ENCODE results near the gene SELENON. TPM values are rescaled to one million over a fixed set of nuclear protein-coding genes. Genes with fewer than 3 reads are reported as not detected.

The SELENON gene
- total RNA-seq, 1 donor from 2014 or later, result 24.9 TPM

DNA sequence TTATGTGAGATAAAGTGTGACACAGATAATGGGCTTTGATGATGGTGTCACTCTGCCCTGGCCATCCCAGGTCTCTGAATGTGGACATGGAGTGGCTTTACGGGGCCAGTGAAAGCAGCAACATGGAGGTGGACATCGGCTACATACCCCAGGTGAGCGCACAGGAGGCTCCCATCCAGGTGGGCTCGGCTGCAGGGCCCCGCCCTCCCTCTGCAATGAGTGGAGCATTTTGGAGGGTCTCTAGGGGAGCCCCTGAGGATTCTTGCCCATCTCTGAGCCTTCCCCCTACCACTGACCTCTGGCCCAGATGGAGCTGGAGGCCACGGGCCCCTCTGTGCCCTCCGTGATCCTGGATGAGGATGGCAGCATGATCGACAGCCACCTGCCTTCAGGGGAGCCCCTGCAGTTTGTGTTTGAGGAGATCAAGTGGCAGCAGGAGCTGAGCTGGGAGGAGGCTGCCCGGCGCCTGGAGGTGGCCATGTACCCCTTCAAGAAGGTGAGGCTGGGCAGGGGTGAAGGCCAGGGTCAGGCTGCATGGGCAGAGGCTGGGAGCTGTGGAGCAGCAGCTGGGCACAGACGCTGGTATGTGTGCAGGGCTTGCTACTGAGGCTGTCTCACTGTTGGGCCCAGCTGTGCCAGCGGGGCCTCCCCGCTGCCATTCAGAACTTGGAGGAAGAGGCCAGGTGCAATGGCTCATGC, 11.5 kb downstream of the SELENON start:
- peaks cover 5% of the 10 kb centered on the region for H3K4me1 Mint-ChIP-seq
- Histone ChIP-seq H3K4me3 (no peak overlapping the region), H3K36me3 (no peaks in the 10 kb centered on the region), H3K4me1 (no peaks in the 10 kb centered on the region), H2AFZ (replicated peaks) (no peak overlapping the region), H3F3A (ENCODE audit: low read depth) (peaks cover 3% of the 10 kb centered on the region), H3K27ac (no peak overlapping the region), H3K27me3 (no peaks in the 10 kb centered on the region), H3K9me3 (ENCODE audit: low read depth) (no peaks in the 10 kb centered on the region), H3K4me2 (no peak overlapping the region), H4K20me1 (ENCODE audit: low read depth) (peaks cover 7% of the 10 kb centered on the region), H3K9ac (no peak overlapping the region), H3K79me2 (ENCODE audit: low read depth) (no peaks in the 10 kb centered on the region)
- no peak overlapping the region for H3K27ac Mint-ChIP-seq
- DNase-seq (ENCODE audit: low spot score), result no peak
- H3K36me3 Mint-ChIP-seq, result peaks cover 15% of the 10 kb centered on the region
- H3K9me3 Mint-ChIP-seq, result no peaks in the 10 kb centered on the region
- peaks cover 3% of the 10 kb centered on the region for H3K27me3 Mint-ChIP-seq (ENCODE audit: insufficient read depth, low read depth)
- H3K4me3 Mint-ChIP-seq, result no peak overlapping the region
- TF ChIP-seq EZH2phosphoT487 (IDR thresholded peaks at IDR 0.05) (no peak), EZH2 (IDR thresholded peaks at IDR 0.05) (no peak)

DNA sequence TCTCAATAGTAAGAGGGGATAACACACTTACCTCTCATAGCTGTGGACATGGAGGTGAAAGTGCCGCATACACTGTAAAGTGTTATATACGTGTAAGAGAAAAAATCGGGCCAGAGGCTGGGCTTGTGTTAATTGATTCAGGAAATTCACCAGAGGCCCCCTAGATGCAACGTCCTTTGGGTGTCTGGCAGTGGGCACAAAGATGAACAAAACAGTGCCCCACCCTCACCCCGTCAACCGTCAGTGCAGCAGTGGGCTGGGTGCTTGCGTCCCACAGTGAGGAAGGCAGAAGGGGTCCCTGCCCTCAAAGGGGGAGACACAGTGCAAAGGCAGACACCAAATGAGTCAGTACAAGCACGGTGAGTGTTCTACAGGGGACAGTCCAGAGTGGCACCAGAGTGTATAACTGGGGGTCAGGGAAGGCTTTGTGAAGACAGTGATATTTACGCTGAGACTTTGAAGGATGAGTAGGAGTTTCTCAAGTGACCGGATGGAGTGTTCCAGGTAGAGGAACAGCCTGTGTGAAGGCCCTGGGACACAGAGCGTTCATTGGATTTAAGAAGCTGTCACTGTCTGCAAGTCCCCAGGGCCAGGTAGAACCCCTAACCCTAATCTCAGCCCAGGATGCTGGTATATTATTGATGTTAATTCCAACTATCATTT, 13.2 kb downstream of the SELENON start:
- H2AFZ ChIP-seq (replicated peaks), result no peak overlapping the region
- no peaks in the 10 kb centered on the region for H3K4me1 ChIP-seq
- H3K9me3 ChIP-seq (ENCODE audit: low read depth), result no peaks in the 10 kb centered on the region
- peaks cover 7% of the 10 kb centered on the region for H4K20me1 ChIP-seq (ENCODE audit: low read depth)
- H3K9me3 Mint-ChIP-seq, result no peaks in the 10 kb centered on the region
- H3K9ac ChIP-seq, result no peak overlapping the region
- H3K27ac ChIP-seq, result no peak overlapping the region
- no peak for DNase-seq (ENCODE audit: low spot score)
- no peak overlapping the region for H3K4me2 ChIP-seq
- peaks cover 3% of the 10 kb centered on the region for H3K27me3 Mint-ChIP-seq (ENCODE audit: insufficient read depth, low read depth)
- H3K27ac Mint-ChIP-seq, result peak overlapping the region; percentile 78
- peaks cover 7% of the 10 kb centered on the region for H3K4me1 Mint-ChIP-seq
- peaks cover 12% of the 10 kb centered on the region for H3F3A ChIP-seq (ENCODE audit: low read depth)
- H3K79me2 ChIP-seq (ENCODE audit: low read depth), result no peaks in the 10 kb centered on the region
- H3K4me3 ChIP-seq, result no peak overlapping the region
- no peaks in the 10 kb centered on the region for H3K36me3 ChIP-seq
- no peak overlapping the region for H3K4me3 Mint-ChIP-seq
- no peaks in the 10 kb centered on the region for H3K27me3 ChIP-seq
- peaks cover 14% of the 10 kb centered on the region for H3K36me3 Mint-ChIP-seq
- no peak for TF ChIP-seq EZH2 (IDR thresholded peaks at IDR 0.05)

DNA sequence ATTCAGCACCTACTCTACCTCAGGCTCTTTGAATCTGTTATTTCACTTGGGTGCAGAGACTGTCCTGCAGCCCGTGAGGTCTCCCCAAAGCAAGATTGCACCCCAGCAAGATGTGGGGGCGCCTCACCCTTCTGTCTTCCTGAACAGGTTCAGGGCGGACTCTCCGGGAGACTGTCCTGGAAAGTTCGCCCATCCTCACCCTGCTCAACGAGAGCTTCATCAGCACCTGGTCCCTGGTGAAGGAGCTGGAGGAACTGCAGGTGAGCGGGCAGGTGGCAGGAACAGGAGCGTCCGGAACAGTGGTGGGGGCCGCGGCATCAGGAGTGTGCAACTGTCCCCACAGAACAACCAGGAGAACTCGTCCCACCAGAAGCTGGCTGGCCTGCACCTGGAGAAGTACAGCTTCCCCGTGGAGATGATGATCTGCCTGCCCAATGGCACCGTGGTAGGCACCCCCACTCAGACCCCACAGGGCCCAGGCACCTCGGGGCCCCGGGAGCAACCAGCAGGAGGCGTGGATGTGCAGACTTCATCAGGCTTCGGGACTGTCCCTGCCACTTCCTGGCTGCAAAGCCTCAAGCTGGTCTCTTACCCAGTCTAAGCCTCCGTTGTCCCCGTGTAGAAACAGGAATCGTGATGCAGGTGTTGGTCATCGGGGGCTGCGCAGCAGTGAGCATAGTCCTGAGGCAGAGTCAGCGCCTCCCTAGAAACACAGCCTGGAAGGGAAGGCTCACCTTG, 13.9 kb downstream of the SELENON start:
- Mint-ChIP-seq H3K27me3 (ENCODE audit: insufficient read depth, low read depth) (peaks cover 3% of the 10 kb centered on the region), H3K4me1 (peaks cover 14% of the 10 kb centered on the region), H3K9me3 (no peaks in the 10 kb centered on the region), H3K36me3 (peaks cover 14% of the 10 kb centered on the region), H3K4me3 (no peak overlapping the region), H3K27ac (no peak overlapping the region)
- no peak for DNase-seq (ENCODE audit: low spot score)
- no peaks in the 10 kb centered on the region for H3K36me3 ChIP-seq
- no peak overlapping the region for H3K9ac ChIP-seq
- no peaks in the 10 kb centered on the region for H3K27me3 ChIP-seq
- peaks cover 7% of the 10 kb centered on the region for H4K20me1 ChIP-seq (ENCODE audit: low read depth)
- H3K4me3 ChIP-seq, result no peak overlapping the region
- no peak overlapping the region for H2AFZ ChIP-seq (replicated peaks)
- H3F3A ChIP-seq (ENCODE audit: low read depth), result peaks cover 16% of the 10 kb centered on the region
- H3K4me1 ChIP-seq, result peaks cover 6% of the 10 kb centered on the region
- no peak overlapping the region for H3K4me2 ChIP-seq
- no peak overlapping the region for H3K27ac ChIP-seq
- TF ChIP-seq EZH2phosphoT487 (IDR thresholded peaks at IDR 0.05) (no peak), EZH2 (IDR thresholded peaks at IDR 0.05) (no peak)
- TF ChIP-seq, protein P1, sequence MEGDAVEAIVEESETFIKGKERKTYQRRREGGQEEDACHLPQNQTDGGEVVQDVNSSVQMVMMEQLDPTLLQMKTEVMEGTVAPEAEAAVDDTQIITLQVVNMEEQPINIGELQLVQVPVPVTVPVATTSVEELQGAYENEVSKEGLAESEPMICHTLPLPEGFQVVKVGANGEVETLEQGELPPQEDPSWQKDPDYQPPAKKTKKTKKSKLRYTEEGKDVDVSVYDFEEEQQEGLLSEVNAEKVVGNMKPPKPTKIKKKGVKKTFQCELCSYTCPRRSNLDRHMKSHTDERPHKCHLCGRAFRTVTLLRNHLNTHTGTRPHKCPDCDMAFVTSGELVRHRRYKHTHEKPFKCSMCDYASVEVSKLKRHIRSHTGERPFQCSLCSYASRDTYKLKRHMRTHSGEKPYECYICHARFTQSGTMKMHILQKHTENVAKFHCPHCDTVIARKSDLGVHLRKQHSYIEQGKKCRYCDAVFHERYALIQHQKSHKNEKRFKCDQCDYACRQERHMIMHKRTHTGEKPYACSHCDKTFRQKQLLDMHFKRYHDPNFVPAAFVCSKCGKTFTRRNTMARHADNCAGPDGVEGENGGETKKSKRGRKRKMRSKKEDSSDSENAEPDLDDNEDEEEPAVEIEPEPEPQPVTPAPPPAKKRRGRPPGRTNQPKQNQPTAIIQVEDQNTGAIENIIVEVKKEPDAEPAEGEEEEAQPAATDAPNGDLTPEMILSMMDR (IDR thresholded peaks at IDR 0.05), result no peak
- peaks cover 5% of the 10 kb centered on the region for H3K79me2 ChIP-seq (ENCODE audit: low read depth)
- no peaks in the 10 kb centered on the region for H3K9me3 ChIP-seq (ENCODE audit: low read depth)

DNA sequence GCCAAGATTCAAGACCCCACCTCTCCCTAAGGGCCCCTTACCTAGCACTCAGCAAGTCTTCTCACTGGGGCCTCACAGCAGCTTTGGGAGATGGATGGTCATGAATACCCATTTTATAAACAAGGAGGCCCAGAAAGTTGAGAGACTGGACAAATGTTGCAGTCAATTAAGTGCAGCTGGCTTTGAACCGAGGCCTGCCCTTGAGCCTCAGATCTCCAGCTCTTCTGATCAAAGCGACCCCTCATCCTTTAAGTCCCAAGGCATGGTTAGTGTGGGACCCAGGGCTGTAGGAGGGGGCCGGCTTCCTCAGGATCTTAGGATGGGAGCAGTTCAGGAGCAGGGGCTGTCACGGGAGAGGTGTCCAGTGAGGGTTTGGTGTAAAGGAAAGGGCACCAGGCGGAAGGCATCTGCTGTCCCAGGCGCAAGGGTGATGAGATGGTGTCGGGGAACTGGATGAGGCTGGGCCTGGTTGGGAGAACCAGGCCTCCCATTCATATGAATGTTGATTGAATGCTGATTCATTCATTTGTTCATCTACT, 14.6 kb downstream of the SELENON start:
- Histone ChIP-seq H3K4me3 (no peak overlapping the region), H3K9ac (no peak overlapping the region), H3K9me3 (ENCODE audit: low read depth) (no peaks in the 10 kb centered on the region), H3K27me3 (no peaks in the 10 kb centered on the region), H3K4me2 (no peak overlapping the region), H3K36me3 (no peaks in the 10 kb centered on the region), H4K20me1 (ENCODE audit: low read depth) (peaks cover 7% of the 10 kb centered on the region), H2AFZ (replicated peaks) (no peak overlapping the region), H3F3A (ENCODE audit: low read depth) (peaks cover 16% of the 10 kb centered on the region), H3K4me1 (peaks cover 7% of the 10 kb centered on the region), H3K79me2 (ENCODE audit: low read depth) (peaks cover 7% of the 10 kb centered on the region), H3K27ac (no peak overlapping the region)
- no peak for DNase-seq (ENCODE audit: low spot score)
- Mint-ChIP-seq H3K9me3 (no peaks in the 10 kb centered on the region), H3K4me3 (no peak overlapping the region), H3K4me1 (peaks cover 20% of the 10 kb centered on the region), H3K27ac (no peak overlapping the region), H3K36me3 (peaks cover 13% of the 10 kb centered on the region), H3K27me3 (ENCODE audit: insufficient read depth, low read depth) (peaks cover 5% of the 10 kb centered on the region)
- TF ChIP-seq EZH2phosphoT487 (IDR thresholded peaks at IDR 0.05) (no peak), EZH2 (IDR thresholded peaks at IDR 0.05) (no peak)
- TF ChIP-seq, protein P1 (IDR thresholded peaks at IDR 0.05), result no peak
